Measurements from ENCODE around the gene CTSL.
"Not testable (repeated sequence)": the region's sequence is repeated elsewhere in the genome, so short reads cannot be mapped to it uniquely, and the experiment has no call there.

The CTSL gene

DNA sequence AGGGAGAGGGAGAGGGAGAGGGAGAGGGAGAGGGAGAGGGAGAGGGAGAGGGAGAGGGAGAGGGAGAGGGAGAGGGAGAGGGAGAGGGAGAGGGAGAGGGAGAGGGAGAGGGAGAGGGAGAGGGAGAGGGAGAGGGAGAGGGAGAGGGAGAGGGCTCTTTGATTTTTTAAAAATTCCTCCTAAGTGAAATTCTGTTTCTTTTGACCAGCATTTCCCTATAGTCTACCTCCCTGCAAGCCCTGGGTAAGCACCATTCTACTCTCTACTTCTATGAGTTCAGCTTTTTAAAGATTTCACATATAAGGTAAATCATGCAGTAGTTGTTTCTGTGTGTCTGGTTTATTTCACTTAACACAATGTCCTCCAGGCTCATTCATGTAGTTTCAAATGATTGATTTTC, 34.1 kb downstream of the CTSL start:
- DNase-seq (ENCODE audit: low read depth in 2 of 2): not testable (repeated sequence)

DNA sequence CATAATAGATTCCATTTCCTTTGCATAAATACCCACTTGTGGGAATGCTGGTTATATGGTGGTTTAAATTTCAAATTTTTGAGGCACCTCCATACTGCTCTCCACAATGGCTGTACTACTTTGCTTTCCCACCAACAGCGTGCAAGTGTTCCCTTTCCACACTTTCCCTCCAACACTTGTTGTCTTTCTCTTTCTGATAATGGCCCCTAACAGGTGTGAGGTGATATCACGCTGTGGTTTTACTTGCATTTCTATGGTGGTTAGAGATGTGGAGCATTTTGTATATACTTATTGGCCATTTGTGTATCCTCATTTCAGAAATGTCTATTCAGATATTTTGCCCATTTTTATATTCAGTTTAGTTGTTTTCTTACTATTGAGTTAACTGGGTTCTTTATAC, 34.6 kb downstream of the CTSL start:
- DNase-seq (ENCODE audit: low read depth in 2 of 2): no peak

DNA sequence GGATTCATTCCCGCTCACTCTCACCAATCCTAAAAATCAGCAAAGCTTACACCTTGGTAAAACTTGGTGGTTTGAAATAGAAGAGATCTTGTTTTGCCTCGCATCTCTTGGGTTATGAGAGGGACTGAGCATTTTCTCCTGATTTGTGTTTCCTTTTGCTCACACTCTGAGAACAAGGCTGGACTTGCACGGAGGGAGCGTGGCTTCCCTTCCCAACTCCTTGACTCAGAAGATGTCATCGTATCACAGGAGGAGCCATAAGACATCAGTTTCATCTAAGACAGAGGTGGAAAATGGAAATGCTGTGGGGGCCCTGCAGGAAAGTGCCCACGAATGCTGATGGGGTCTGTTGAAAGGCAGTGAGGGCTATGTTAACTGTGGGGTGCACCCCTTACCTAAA, 37.4 kb downstream of the CTSL start:
- DNase-seq (ENCODE audit: low read depth in 2 of 2): no peak

DNA sequence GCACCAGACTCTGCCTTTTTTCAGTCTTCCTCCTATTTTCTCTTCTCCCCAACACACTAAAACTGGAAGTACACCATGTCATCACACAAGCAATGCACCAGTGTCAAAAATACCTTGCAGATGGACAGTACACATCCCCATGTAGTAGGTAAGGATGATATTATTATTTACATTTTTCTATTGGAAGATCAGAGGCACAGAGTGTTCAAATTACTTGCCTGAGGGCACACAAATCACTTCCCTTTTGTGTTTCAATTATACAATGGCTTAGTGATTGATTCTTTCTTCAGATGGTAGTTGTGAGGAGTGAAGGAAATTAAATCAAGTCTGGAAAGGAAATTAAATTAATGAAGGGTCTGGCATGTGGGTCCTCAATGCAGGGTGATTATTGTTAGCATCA, 39.6 kb downstream of the CTSL start:
- DNase-seq (ENCODE audit: low read depth in 2 of 2): no peak

DNA sequence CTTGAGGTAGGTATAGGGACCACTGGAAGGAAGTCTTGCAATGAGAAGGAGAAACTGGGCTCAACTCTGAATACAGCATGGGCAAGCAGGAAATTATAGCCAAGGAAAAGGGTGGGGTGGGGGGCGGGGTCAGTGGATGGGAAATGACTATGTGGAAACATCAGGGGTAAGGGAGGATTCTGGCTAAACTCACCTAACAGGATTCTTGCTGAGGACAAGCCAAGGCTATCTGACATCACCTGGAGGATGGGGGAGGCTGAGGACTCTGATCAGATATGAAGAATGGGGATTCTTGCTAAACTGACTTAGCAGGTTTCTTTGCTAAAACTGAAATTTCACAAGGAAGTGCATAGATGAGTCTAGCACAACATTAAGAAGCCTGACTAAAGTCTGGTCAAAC, 40.8 kb downstream of the CTSL start:
- DNase-seq (ENCODE audit: low read depth in 2 of 2): no peak

DNA sequence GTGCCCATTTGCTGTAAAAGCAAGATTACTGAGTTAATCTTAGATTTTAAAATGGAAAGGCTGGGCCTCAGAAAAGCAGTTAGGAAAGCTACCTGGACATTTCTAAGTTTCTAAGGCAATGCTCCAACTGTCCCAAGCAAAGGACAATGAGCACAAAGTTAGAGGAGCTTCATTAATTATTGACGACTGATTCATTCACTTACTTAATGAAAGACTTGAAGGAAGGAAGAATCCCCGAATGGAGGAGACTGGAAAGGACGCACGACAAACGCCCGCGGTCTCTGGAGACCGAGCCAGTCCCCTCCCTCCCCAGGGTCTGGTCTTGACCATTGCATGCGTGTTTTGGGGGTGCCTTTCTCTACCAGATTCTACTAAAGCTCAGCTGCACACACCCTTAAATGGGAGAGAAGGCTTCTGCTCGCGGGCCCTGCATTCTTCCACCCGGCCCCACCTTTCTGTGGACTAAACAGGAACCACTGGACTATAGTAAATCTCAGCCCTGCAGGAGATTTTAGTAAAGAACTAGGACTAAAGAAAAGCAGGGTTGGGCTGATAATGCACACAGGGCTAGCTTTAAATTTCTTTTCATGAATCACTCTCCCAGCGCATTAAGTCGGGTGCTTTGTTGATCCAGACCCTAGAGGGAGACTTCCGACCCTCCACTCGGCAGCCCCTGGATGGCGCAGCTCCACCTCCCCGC, 44.8 kb downstream of the CTSL start:
- no peak for DNase-seq (ENCODE audit: low read depth in 2 of 2)

DNA sequence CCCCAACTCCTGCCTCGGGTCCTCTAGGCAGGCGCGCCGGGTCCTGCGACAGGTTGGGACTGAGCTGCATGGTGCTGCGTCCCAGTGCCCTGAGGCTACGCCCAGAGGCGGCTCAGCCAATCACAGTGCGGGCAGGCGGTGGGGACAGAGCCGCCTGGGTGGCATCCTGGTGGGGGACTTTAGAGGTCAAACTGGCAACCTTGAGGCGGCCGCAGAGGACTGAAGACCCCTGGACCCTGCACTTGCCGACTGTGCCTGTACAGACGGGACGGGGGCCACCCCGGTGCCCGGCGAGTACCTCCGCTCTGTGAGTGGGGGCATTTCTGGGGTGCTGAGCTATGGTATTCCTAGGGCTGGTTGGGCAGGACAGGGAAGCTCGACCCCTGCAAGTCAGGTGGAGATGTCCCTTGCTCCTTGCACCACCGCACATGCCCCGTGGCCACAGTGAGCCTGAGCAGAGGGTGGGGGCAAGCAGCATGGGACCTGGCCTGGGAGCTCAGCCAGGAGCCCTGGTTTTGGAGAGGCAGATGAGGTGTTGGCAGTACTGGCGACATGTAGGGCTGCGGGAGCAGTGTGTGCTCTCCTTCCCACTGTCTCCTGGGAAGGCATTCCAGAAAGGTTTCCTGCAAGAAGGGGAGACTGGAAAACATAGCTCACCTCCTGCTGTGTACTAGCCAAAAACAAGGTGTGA, 45.5 kb downstream of the CTSL start:
- DNase-seq (ENCODE audit: low read depth in 2 of 2): no peak

DNA sequence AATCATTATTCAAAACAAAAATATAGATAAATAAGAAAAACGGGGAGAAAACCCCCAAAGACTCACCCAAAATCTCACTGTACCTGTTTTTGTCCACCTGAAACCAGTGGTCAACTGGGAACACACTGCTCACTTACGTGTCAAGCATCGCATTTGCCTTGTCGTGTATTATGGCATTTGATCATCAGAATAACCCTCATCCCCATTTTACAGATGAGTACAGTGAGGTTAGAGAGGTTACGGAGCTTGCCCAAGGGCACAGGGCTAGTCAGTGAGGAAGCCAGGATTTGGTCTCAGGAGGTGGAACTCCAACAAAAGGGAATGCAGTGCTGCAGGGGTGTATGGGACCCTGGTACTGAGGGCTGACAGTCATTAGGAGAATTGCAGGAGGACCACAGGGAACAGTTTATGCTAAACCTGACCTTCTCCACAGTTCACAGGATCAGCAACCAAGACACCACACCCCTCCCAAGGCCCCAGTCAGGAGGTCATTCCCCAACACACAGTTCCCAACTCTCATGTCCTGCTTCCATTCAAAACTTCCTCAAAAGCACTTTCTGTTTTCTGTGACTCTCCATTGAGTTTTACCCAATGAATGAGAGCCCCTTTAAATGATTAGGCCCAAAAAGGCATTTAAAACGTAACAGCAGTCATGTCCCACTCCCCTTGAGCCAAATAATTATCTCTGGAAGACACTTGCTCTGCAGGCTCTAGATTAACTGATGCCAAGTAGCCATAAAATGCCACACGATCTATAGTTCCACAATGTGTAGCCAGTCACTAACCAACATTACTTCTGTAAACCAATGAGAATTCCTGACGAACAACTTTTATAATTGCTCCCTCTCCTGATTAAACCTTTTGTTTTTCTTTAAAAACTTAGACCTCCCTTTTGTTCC, 50.8 kb downstream of the CTSL start:
- no peak for DNase-seq (ENCODE audit: low read depth in 2 of 2)

DNA sequence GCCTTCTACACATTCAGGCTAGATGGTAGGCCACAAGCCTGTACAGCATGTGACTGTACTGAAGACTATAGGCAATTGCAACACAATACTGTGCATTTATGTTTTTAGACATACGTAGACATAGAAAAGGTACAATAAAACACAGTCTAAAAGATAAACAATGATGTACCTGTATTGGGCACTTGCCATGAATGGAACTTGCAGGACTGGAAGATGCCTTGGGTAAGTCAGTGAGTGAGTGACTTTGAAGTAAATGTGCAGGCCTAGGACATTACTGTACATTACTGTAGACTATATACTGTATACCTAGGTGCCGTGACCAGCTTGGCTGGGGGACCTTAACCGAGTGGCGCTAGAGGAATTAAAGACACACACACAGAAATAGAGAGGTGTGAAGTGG, 53.1 kb downstream of the CTSL start:
- no peak for DNase-seq (ENCODE audit: low read depth in 2 of 2)
